ENCODE data around the gene POLR2J. TPM values are rescaled to one million over a fixed set of nuclear protein-coding genes. Genes with fewer than 3 reads are reported as not detected.

The POLR2J gene
- total and polyA plus RNA-seq, 10 of the 15 experiments (the other 5 are each of a cell fraction or from before 2014, with no cell fraction given): 16.4 to 119 (median 77.4) TPM

- in situ Hi-C loops (cut with MboI) (no loop called here), intact Hi-C loops (cut with micrococcal nuclease; ENCODE audit: unreplicated experiment) (no loop called here)
- Histone ChIP-seq H3K4me2 (ENCODE audit: control insufficient read depth, insufficient read depth) (peak overlapping the region; percentile 92), H3K9ac (ENCODE audit: control insufficient read depth, insufficient read depth, low read length) (peak overlapping the region; percentile 98), H3K36me3 (ENCODE audit: control insufficient read depth in 2 of 2, insufficient read depth in 2 of 2, low read length in 1 of 2) (peaks cover 5 to 11% of the 10 kb centered on the region in 2 experiments; a peak in 3 of 4 replicates), H3K4me1 (ENCODE audit: control insufficient read depth, insufficient read depth, low read length) (peaks cover 15% of the 10 kb centered on the region), H3K79me2 (ENCODE audit: control insufficient read depth, insufficient read depth, low read length) (peaks cover 33% of the 10 kb centered on the region), H3K9me3 (replicated peaks; ENCODE audit: control insufficient read depth, insufficient read depth, low read length) (no peaks in the 10 kb centered on the region), H3K27me3 (replicated peaks in 1 of 2; ENCODE audit: control insufficient read depth in 2 of 2, insufficient read depth in 2 of 2, low read length in 1 of 2) (no peaks in the 10 kb centered on the region), H4K20me1 (ENCODE audit: control insufficient read depth, insufficient read depth) (no peaks in the 10 kb centered on the region), H3K4me3 (peak overlapping the region; percentile 93), H2AFZ (ENCODE audit: control insufficient read depth, low read depth, low read length) (peak overlapping the region; percentile 99), H3K27ac (ENCODE audit: control insufficient read depth, insufficient read depth) (peak overlapping the region; percentile 89)
- DNase-seq (ENCODE audit: low read depth, low spot score) (no peak), ATAC-seq (no peak), FAIRE-seq (peak; percentile 35)
- BruUV-seq (replicated peaks): TSS peak; percentile 64
- TF ChIP-seq PAX5 (IDR thresholded peaks at IDR 0.05; ENCODE audit: borderline replicate concordance, low read depth, low read length) (0 out of 2 replicates have a peak, but pooled peaks have one; percentile 1), MYC (IDR thresholded peaks at IDR 0.05; ENCODE audit: insufficient read depth, insufficient read length, insufficient replicate concordance, low read length, severe bottlenecking) (no peak), RELA (IDR thresholded peaks at IDR 0.05; ENCODE audit: borderline replicate concordance, partially characterized antibody) (no peak)
- TF ChIP-seq, protein P1, sequence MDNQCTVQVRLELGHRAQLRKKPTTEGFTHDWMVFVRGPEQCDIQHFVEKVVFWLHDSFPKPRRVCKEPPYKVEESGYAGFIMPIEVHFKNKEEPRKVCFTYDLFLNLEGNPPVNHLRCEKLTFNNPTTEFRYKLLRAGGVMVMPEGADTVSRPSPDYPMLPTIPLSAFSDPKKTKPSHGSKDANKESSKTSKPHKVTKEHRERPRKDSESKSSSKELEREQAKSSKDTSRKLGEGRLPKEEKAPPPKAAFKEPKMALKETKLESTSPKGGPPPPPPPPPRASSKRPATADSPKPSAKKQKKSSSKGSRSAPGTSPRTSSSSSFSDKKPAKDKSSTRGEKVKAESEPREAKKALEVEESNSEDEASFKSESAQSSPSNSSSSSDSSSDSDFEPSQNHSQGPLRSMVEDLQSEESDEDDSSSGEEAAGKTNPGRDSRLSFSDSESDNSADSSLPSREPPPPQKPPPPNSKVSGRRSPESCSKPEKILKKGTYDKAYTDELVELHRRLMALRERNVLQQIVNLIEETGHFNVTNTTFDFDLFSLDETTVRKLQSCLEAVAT (IDR thresholded peaks at IDR 0.05): 0 out of 2 replicates have a peak, but pooled peaks have one; percentile 18
- POLR2A ChIA-PET: interaction anchor here (0.6 to 2.4 kb wide), 7 partner anchors 19 to 559 kb away, joined by 3 to 9 read pairs (median 4); partner anchors contain the start of gene ORAI2
- SMC1A ChIA-PET (ENCODE audit: uncharacterized antibody, unreplicated experiment): interaction anchor here (0.8 to 3.2 kb wide), 5 partner anchors 18 to 68 kb away, joined by 3 to 18 read pairs (median 3); partner anchors contain the start of gene PRKRIP1
- RAD21 ChIA-PET (ENCODE audit: unreplicated experiment): interaction anchor here (0.6 to 1.6 kb wide), 8 partner anchors 18 to 185 kb away, joined by 3 to 11 read pairs (median 3); no protein-coding TSS in a partner anchor
- 22% methylated on average over 24 of the region's 24 CpGs for WGBS (ENCODE audit: insufficient coverage, insufficient replicate concordance, low lambda C conversion rate, missing lambda C conversion rate)
- CTCF ChIA-PET: interaction anchor here (1.0 to 7.0 kb wide), 6 partner anchors 13 to 61 kb away, joined by 3 to 94 read pairs (median 11); partner anchors contain the start of gene POLR2J
These were observed 14.7 kb downstream of the POLR2J start for GRCh38 chr7:102463841-102464576.
